H1 (cell line): ENCODE data around the gene PIGV. TPM values are rescaled to one million over a fixed set of nuclear protein-coding genes. Genes with fewer than 3 reads are reported as not detected.

Experiments used
- CTCF ChIA-PET: fragments of 300-600 bp; sonication (Branson Sonifier 250); formaldehyde crosslinking; loops from one replicate; lab custom pipeline; 2021; ENCODE audit not compliant: partially characterized antibody; lab: Charles Lee
- POLR2A ChIA-PET: fragments of 300-600 bp; sonication (Branson Sonifier 250); formaldehyde crosslinking; loops from one replicate; lab custom pipeline; 2021; ENCODE audit warnings: inconsistent platforms; ENCODE audit not compliant: partially characterized antibody; lab: Charles Lee
- DNase-seq, 2 experiments: peaks; one replicate each; pipeline versions ENCODE4 v3.0.0 to v3.0.0-alpha.2; 2010 to 2022; ENCODE audit warnings: low spot score in 2 of 2, low read depth in 1 of 2, mixed read lengths in 1 of 2
- FAIRE-seq: peaks from 2 replicates; lab custom pipeline; 2011; peaks lifted over from hg19 to GRCh38; lab: Jason Lieb, UNC
- H2AFZ ChIP-seq: 2 replicates; pipeline ENCODE4 v1.8.1; 2012; ENCODE audit warnings: low read length, inconsistent platforms
- H2AK5ac ChIP-seq: 2 replicates; pipeline ENCODE4 v1.6.1; 2013; ENCODE audit warnings: low read depth, low read length
- H2BK120ac ChIP-seq: replicated peaks from 2 replicates; pipeline ENCODE3; 2013; ENCODE audit warnings: low read depth, low read length, inconsistent platforms
- H2BK12ac ChIP-seq: 2 replicates; pipeline ENCODE4 v1.6.1; 2013; ENCODE audit warnings: low read depth, low read length
- H2BK15ac ChIP-seq: 2 replicates; pipeline ENCODE4 v1.6.1; 2013; ENCODE audit warnings: low read length
- H2BK20ac ChIP-seq: 2 replicates; pipeline ENCODE4 v1.6.1; 2013; ENCODE audit warnings: low read length
- H2BK5ac ChIP-seq: 2 replicates; pipeline ENCODE4 v1.6.1; 2013; ENCODE audit warnings: low read depth, low read length
- H3K14ac ChIP-seq: 2 replicates; pipeline ENCODE4 v1.6.1; 2013; ENCODE audit warnings: inconsistent platforms; ENCODE audit not compliant: insufficient read length
- H3K18ac ChIP-seq: 2 replicates; pipeline ENCODE4 v1.6.1; 2013; ENCODE audit warnings: low read length; ENCODE audit errors: extremely low read depth
- H3K23ac ChIP-seq: 2 replicates; pipeline ENCODE4 v1.6.1; 2013; ENCODE audit warnings: inconsistent platforms; ENCODE audit not compliant: insufficient read length
- H3K23me2 ChIP-seq: 2 replicates; pipeline ENCODE4 v1.6.1; 2013; ENCODE audit warnings: low read depth, low read length
- H3K27ac ChIP-seq: 2 replicates; pipeline ENCODE4 v1.6.1; 2011; ENCODE audit warnings: low read depth, low read length, inconsistent platforms
- H3K27me3 ChIP-seq, 4 experiments: replicated peaks in 1 of 4; 1 replicate in 1 of 4; 2 replicates in 3 of 4; pipeline versions ENCODE4 v1.6.1 to v1.8.1; 2011 to 2013; ENCODE audit warnings: low read length in 3 of 4, mild to moderate bottlenecking in 3 of 4, inconsistent platforms in 2 of 4, mixed read lengths in 2 of 4, moderate library complexity in 1 of 4; ENCODE audit not compliant: control insufficient read depth in 3 of 4, insufficient read depth in 3 of 4; ENCODE audit errors: extremely low read depth in 1 of 4
- H3K36me3 ChIP-seq, 4 experiments: 2 replicates each; pipeline versions ENCODE4 v1.6.1 to v1.8.1; 2011 to 2013; ENCODE audit warnings: mild to moderate bottlenecking in 4 of 4, low read length in 3 of 4, moderate library complexity in 2 of 4, control low read depth in 1 of 4, inconsistent platforms in 1 of 4; ENCODE audit not compliant: insufficient read depth in 4 of 4, control insufficient read depth in 2 of 4
- H3K4ac ChIP-seq: replicated peaks from 2 replicates; pipeline ENCODE3; 2013; ENCODE audit warnings: low read length, low read depth, mixed read lengths, inconsistent platforms; ENCODE audit not compliant: insufficient read length
- H3K4me1 ChIP-seq, 4 experiments: replicated peaks in 1 of 4; 1 replicate in 1 of 4; 2 replicates in 3 of 4; pipeline versions ENCODE4 v1.6.1 to v1.8.1; 2011 to 2013; ENCODE audit warnings: low read length in 3 of 4, inconsistent platforms in 2 of 4, mixed read lengths in 1 of 4; ENCODE audit not compliant: insufficient read depth in 4 of 4, control insufficient read depth in 3 of 4
- H3K4me2 ChIP-seq, 2 experiments: 2 replicates each; pipeline versions ENCODE4 v1.6.1 to v1.8.1; 2011 to 2013; ENCODE audit warnings: low read depth in 2 of 2, low read length in 2 of 2, control low read depth in 1 of 2, inconsistent platforms in 1 of 2, mild to moderate bottlenecking in 1 of 2; ENCODE audit not compliant: insufficient read depth in 1 of 2
- H3K4me3 ChIP-seq, 4 experiments: fragments of 200-600, 300-600 bp in 1 of 4; sonication (generic), shearing (Covaris generic), sonication (Bioruptor Twin) in 1 of 4; 2 replicates each; pipeline versions ENCODE4 v1.5.1 to v1.8.1; 2011 to 2016; ENCODE audit warnings: low read length in 4 of 4, low read depth in 3 of 4, control low read depth in 2 of 4, inconsistent platforms in 2 of 4, mild to moderate bottlenecking in 2 of 4, mixed read lengths in 1 of 4, moderate library complexity in 1 of 4; ENCODE audit not compliant: insufficient read depth in 2 of 4; ENCODE audit errors: extremely low read depth in 1 of 4
- H3K56ac ChIP-seq: replicated peaks from 2 replicates; pipeline ENCODE3; 2013; ENCODE audit warnings: low read depth, mild to moderate bottlenecking, mixed read lengths, low read length, inconsistent platforms; ENCODE audit not compliant: insufficient read length
- H3K79me1 ChIP-seq: 2 replicates; pipeline ENCODE4 v1.6.1; 2013; ENCODE audit warnings: low read depth, low read length, control low read depth
- H3K79me2 ChIP-seq, 2 experiments: 2 replicates each; pipeline versions ENCODE4 v1.6.1 to v1.8.1; 2012 to 2013; ENCODE audit warnings: low read length in 2 of 2, mild to moderate bottlenecking in 2 of 2, inconsistent platforms in 1 of 2; ENCODE audit not compliant: insufficient read depth in 2 of 2, control insufficient read depth in 1 of 2
- H3K9ac ChIP-seq, 4 experiments: replicated peaks in 1 of 4; 1 replicate in 1 of 4; 2 replicates in 3 of 4; pipeline versions ENCODE4 v1.6.1 to v1.8.1; 2011 to 2013; ENCODE audit warnings: low read depth in 3 of 4, low read length in 3 of 4, control low read depth in 2 of 4, mild to moderate bottlenecking in 2 of 4, moderate library complexity in 2 of 4, inconsistent platforms in 1 of 4; ENCODE audit errors: extremely low read depth in 1 of 4
- H3K9me3 ChIP-seq, 2 experiments: 2 replicates each; pipeline versions ENCODE4 v1.6.1 to v1.8.1; 2012 to 2013; ENCODE audit warnings: mild to moderate bottlenecking in 2 of 2, moderate library complexity in 2 of 2, control low read depth in 1 of 2, inconsistent platforms in 1 of 2, low read depth in 1 of 2, low read length in 1 of 2, mixed read lengths in 1 of 2; ENCODE audit not compliant: insufficient read depth in 2 of 2
- H4K20me1 ChIP-seq, 2 experiments: replicated peaks in 1 of 2; 2 replicates each; pipeline versions ENCODE3 to v1.8.1; 2011 to 2013; ENCODE audit warnings: inconsistent platforms in 2 of 2, low read length in 2 of 2, mild to moderate bottlenecking in 1 of 2; ENCODE audit not compliant: insufficient read depth in 2 of 2, control insufficient read depth in 1 of 2
- H4K5ac ChIP-seq: 2 replicates; pipeline ENCODE4 v1.6.1; 2013; ENCODE audit warnings: low read length, low read depth, mixed read lengths, inconsistent platforms; ENCODE audit not compliant: insufficient read length
- H4K8ac ChIP-seq: 2 replicates; pipeline ENCODE4 v1.8.0; 2013; ENCODE audit warnings: mild to moderate bottlenecking, moderate library complexity, low read length, inconsistent platforms; ENCODE audit not compliant: insufficient read depth; ENCODE audit errors: extremely low read depth
- H4K91ac ChIP-seq: replicated peaks from 2 replicates; pipeline ENCODE3; 2013; ENCODE audit warnings: low read length, mixed read lengths, inconsistent platforms; ENCODE audit not compliant: insufficient read length
- BCL11A ChIP-seq, 2 experiments: IDR thresholded peaks; one replicate each; pipeline ENCODE4 v1.6.1; 2011; ENCODE audit warnings: low read depth in 2 of 2, low read length in 2 of 2, mild to moderate bottlenecking in 2 of 2
- BRCA1 ChIP-seq: IDR thresholded peaks from 2 replicates; pipeline ENCODE4 v1.6.1; 2012; ENCODE audit warnings: low read depth, low read length, improper control_type of control experiment
- EZH2 ChIP-seq: fragments of 200-600 bp; sonication (generic); IDR thresholded peaks from 2 replicates; pipeline ENCODE4 v1.7.1; 2012; ENCODE audit warnings: low read depth, mild to moderate bottlenecking, moderate library complexity, low read length, inconsistent platforms; ENCODE audit not compliant: severe bottlenecking
- HDAC6 ChIP-seq: IDR thresholded peaks from one replicate; pipeline ENCODE4 v1.7.1; 2012; ENCODE audit warnings: low read depth, mild to moderate bottlenecking, inconsistent platforms, low read length, moderate library complexity
- NANOG ChIP-seq: IDR thresholded peaks from 2 replicates; pipeline ENCODE4 v1.6.1; 2011; ENCODE audit warnings: low read length, low read depth, mild to moderate bottlenecking, inconsistent platforms; ENCODE audit not compliant: insufficient read depth, poor library complexity, severe bottlenecking
- USF2 ChIP-seq: IDR thresholded peaks from 2 replicates; pipeline ENCODE4 v1.6.1; 2011; ENCODE audit warnings: low read length, improper control_type of control experiment
- WGBS, 2 experiments: shearing (Covaris generic) in 1 of 2; methylation state at CpG; one replicate each; pipeline versions ENCODE4 v1.1.6 to v1.1.7; 2013 to 2015; ENCODE audit warnings: low lambda C conversion rate in 2 of 2, mixed read lengths in 2 of 2, inconsistent platforms in 1 of 2, low coverage in 1 of 2, missing lambda C conversion rate in 1 of 2; ENCODE audit not compliant: insufficient replicate concordance in 2 of 2, insufficient coverage in 1 of 2, insufficient read length in 1 of 2; ENCODE audit errors: extremely low coverage in 1 of 2, missing lambda C conversion rate in 1 of 2; 5-methylcytosine and 5-hydroxymethylcytosine counted together
- polyA plus RNA-seq, 7 experiments: library from polyadenylated mRNA; depleted of rRNA in 3 of 7; stranded (reverse) in 5 of 7; unstranded in 2 of 7; fragments of >200 nt in 5 of 7; fragments of 200-250 nt in 2 of 7; gene quantifications; 1 replicate in 5 of 7; 2 replicates in 1 of 7; 4 replicates in 1 of 7; pipeline versions ENCODE4 v1.2.1 to v1.2.3, GENCODE V29; 2011 to 2013; ENCODE audit warnings: missing spikeins in 2 of 7, mixed read lengths in 2 of 7
- total RNA-seq: library from RNA; stranded (reverse); fragmentation: NEBNext Ultra II Directional; extraction: Animal tissue kit (Norgen Biotek cat#: 25700); gene quantifications from 2 replicates; pipeline ENCODE4 v1.2.1, GENCODE V29; 2021

PIGV gene
- total and polyA plus RNA-seq, 2 of the 8 experiments (the other 6 are each of a cell fraction or from before 2014, with no cell fraction given), result 8.5 to 20.9 TPM

- Histone ChIP-seq H3K23me2 (no peaks in the 10 kb centered on the region; the same call in 1 of the 2 replicates), H3K9me3 (no peaks in the 10 kb centered on the region), H2BK120ac (no peak overlapping the region), H3K27ac (no peak overlapping the region), H2BK20ac (no peak overlapping the region), H3K14ac (no peak overlapping the region), H4K5ac (no peak overlapping the region), H2BK5ac (no peak overlapping the region), H4K91ac (no peak overlapping the region), H3K23ac (no peak overlapping the region), H3K79me1 (peaks cover 2% of the 10 kb centered on the region), H3K79me2 (no peaks in the 10 kb centered on the region), H3K18ac (no peak overlapping the region), H3K27me3 (no peaks in the 10 kb centered on the region), H3K4me1 (peaks cover 0 to 4% (median 2%) of the 10 kb centered on the region in 4 experiments; a peak in 2 of 7 replicates), H3K56ac (no peak overlapping the region), H3K36me3 (peaks cover 44 to 77% (median 61%) of the 10 kb centered on the region in 4 experiments), H3K4ac (no peak overlapping the region), H4K8ac (no peak overlapping the region), H4K20me1 (peaks cover 5 to 9% of the 10 kb centered on the region in 2 experiments), H3K9ac (no peak overlapping the region), H3K4me2 (no peak overlapping the region), H2BK15ac (no peak overlapping the region), H2AK5ac (no peak overlapping the region), H2BK12ac (no peak overlapping the region), H3K4me3 (no peak overlapping the region), H2AFZ (no peak overlapping the region)
- CTCF ChIA-PET, result interaction anchor here (0.6 to 3.4 kb wide), 9 partner anchors 11 to 191 kb away, joined by 3 to 24 read pairs (median 4); no protein-coding TSS in a partner anchor
- FAIRE-seq, result no peak
- DNase-seq, result no peak
- POLR2A ChIA-PET, result interaction anchor here (1.5 to 11.6 kb wide), 4 partner anchors 8 to 81 kb away, joined by 3 to 118 read pairs (median 10); partner anchors contain the start of genes ARID1A and PIGV
- WGBS, 2 experiments, result 88% methylated on average over 11 of the region's 11 CpGs; no CpG with 5 or more reads in 1 of the 2 experiments
- TF ChIP-seq USF2 (no peak), BCL11A (IDR thresholded peaks at IDR 0.05; ENCODE audit: low read depth in 2 of 2, low read length in 2 of 2) (no peak), HDAC6 (no peak), BRCA1 (no peak), EZH2 (no peak), NANOG (no peak)
Observed at GRCh38 chr1:26779098-26779668, 8.6 kb upstream of the PIGV start.
